Liver (tissue), 3 donors: ENCODE data around the gene PRG2.
A peak's percentile ranks its signal among the peaks of the same experiment; 100 is the strongest.

ENCODE experiments used
- EGR1 ChIP-seq, 2 donors: IDR thresholded peaks; 2 replicates each; pipeline ENCODE4 v1.6.1; 2016 to 2018; ENCODE audit warnings: antibody characterized with exemption in 2 of 2, low read depth in 2 of 2
- GABPA ChIP-seq, 2 donors: IDR thresholded peaks in 1 of 2; conservative IDR thresholded peaks in 1 of 2; 2 replicates each; pipeline ENCODE4 v1.6.1; 2016; ENCODE audit warnings: antibody characterized with exemption in 2 of 2, mild to moderate bottlenecking in 1 of 2, moderate library complexity in 1 of 2
- HNF4A ChIP-seq, 2 donors: conservative IDR thresholded peaks; 2 replicates each; pipeline ENCODE4 v1.6.1; 2016; ENCODE audit warnings: antibody characterized with exemption in 2 of 2, mild to moderate bottlenecking in 2 of 2
- JUND ChIP-seq, 2 donors: IDR thresholded peaks; 2 replicates each; pipeline ENCODE4 v1.6.1; 2016; ENCODE audit warnings: antibody characterized with exemption in 2 of 2
- RAD21 ChIP-seq, 2 donors: IDR thresholded peaks; 2 replicates each; pipeline ENCODE4 v1.6.1; 2016; ENCODE audit warnings: antibody characterized with exemption in 2 of 2, mild to moderate bottlenecking in 2 of 2
- RXRA ChIP-seq, 2 donors: IDR thresholded peaks; 2 replicates each; pipeline ENCODE4 v1.6.1; 2017 to 2018; ENCODE audit warnings: antibody characterized with exemption in 2 of 2, mild to moderate bottlenecking in 1 of 2
- YY1 ChIP-seq: IDR thresholded peaks from 2 replicates; pipeline ENCODE4 v1.6.1; 2016; ENCODE audit warnings: antibody characterized with exemption, mild to moderate bottlenecking
- TF ChIP-seq, protein P1 (sequence below): fragments of 150-350 bp; IDR thresholded peaks from 2 replicates; pipeline ENCODE4 v1.5.1; 2017; ENCODE audit warnings: improper control_type of control experiment, low read depth, low read length; ENCODE audit not compliant: missing input control
- TF ChIP-seq, protein P2 (sequence below): IDR thresholded peaks from 2 replicates; pipeline ENCODE4 v1.6.1; 2016; ENCODE audit warnings: antibody characterized with exemption
- TF ChIP-seq, protein P3 (sequence below): IDR thresholded peaks from 2 replicates; pipeline ENCODE4 v1.6.1; 2016; ENCODE audit warnings: antibody characterized with exemption
- TF ChIP-seq, protein P4 (sequence below): IDR thresholded peaks from 2 replicates; pipeline ENCODE4 v1.6.1; 2016; ENCODE audit warnings: antibody characterized with exemption
- donor health status: healthy.
- donor health status: healthy.

DNA sequence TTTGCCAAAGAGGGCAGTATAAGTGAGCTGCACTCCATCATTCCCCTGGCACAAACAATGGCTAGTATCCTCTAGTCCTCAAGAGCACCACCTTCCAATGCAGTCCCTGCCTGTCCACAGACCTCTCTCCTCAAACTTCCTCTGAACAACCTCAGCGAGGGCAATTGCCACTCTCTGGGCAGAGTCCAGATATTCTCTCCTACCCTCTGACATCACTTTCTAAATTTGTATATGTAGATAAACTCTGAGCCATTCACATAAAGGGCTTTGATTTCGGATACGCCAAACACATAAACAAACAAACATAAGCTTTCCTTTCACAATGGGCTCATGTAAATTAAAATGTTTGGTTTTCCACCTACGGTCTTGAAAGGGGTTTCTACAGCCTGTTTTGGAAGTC is 39.5 kb upstream of the PRG2 start:
- TF ChIP-seq, protein P1, sequence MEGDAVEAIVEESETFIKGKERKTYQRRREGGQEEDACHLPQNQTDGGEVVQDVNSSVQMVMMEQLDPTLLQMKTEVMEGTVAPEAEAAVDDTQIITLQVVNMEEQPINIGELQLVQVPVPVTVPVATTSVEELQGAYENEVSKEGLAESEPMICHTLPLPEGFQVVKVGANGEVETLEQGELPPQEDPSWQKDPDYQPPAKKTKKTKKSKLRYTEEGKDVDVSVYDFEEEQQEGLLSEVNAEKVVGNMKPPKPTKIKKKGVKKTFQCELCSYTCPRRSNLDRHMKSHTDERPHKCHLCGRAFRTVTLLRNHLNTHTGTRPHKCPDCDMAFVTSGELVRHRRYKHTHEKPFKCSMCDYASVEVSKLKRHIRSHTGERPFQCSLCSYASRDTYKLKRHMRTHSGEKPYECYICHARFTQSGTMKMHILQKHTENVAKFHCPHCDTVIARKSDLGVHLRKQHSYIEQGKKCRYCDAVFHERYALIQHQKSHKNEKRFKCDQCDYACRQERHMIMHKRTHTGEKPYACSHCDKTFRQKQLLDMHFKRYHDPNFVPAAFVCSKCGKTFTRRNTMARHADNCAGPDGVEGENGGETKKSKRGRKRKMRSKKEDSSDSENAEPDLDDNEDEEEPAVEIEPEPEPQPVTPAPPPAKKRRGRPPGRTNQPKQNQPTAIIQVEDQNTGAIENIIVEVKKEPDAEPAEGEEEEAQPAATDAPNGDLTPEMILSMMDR, result no peak
- TF ChIP-seq RAD21 (IDR thresholded peaks at IDR 0.05) (peak; percentile 15 to 30), JUND (IDR thresholded peaks at IDR 0.05) (peak; percentile 92 to 96), RXRA (IDR thresholded peaks at IDR 0.05) (peak; percentile 39 to 70), GABPA (IDR thresholded peaks at IDR 0.05 in 1 of 2, conservative IDR thresholded peaks at IDR 0.05 in 1 of 2) (no peak), HNF4A (conservative IDR thresholded peaks at IDR 0.05) (peak; percentile 83 to 87), YY1 (peak; percentile 58), EGR1 (IDR thresholded peaks at IDR 0.05; ENCODE audit: low read depth in 2 of 2) (no peak)
- TF ChIP-seq, protein P2, sequence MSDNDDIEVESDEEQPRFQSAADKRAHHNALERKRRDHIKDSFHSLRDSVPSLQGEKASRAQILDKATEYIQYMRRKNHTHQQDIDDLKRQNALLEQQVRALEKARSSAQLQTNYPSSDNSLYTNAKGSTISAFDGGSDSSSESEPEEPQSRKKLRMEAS, result peak; percentile 27
- TF ChIP-seq, protein P3, sequence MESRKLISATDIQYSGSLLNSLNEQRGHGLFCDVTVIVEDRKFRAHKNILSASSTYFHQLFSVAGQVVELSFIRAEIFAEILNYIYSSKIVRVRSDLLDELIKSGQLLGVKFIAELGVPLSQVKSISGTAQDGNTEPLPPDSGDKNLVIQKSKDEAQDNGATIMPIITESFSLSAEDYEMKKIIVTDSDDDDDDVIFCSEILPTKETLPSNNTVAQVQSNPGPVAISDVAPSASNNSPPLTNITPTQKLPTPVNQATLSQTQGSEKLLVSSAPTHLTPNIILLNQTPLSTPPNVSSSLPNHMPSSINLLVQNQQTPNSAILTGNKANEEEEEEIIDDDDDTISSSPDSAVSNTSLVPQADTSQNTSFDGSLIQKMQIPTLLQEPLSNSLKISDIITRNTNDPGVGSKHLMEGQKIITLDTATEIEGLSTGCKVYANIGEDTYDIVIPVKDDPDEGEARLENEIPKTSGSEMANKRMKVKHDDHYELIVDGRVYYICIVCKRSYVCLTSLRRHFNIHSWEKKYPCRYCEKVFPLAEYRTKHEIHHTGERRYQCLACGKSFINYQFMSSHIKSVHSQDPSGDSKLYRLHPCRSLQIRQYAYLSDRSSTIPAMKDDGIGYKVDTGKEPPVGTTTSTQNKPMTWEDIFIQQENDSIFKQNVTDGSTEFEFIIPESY, result no peak
- TF ChIP-seq, protein P4, sequence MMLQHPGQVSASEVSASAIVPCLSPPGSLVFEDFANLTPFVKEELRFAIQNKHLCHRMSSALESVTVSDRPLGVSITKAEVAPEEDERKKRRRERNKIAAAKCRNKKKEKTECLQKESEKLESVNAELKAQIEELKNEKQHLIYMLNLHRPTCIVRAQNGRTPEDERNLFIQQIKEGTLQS, result peak; percentile 13
